A673 (cell line): ENCODE measurements around the gene PGAP3. TPM values are rescaled to one million over a fixed set of nuclear protein-coding genes. Genes with fewer than 3 reads are reported as not detected.
A peak's percentile ranks its signal among the peaks of the same experiment; 100 is the strongest.

Experiments
- BruUV-seq: library from RNA; stranded (reverse); fragments of 400-500 nt; replicated peaks from 2 replicates; lab custom pipeline; 2021; lab: Mats Ljungman, UMichigan
- CTCF ChIA-PET: fragments of 300-600 bp; sonication (Branson Sonifier 250); formaldehyde crosslinking; loops from one replicate; lab custom pipeline; 2022; ENCODE audit warnings: antibody characterized with exemption; lab: Charles Lee
- POLR2A ChIA-PET: fragments of 300-600 bp; sonication (Branson Sonifier 250); formaldehyde crosslinking; loops from one replicate; lab custom pipeline; 2022; ENCODE audit warnings: antibody characterized with exemption; ENCODE audit not compliant: low non-redundant PET; lab: Charles Lee
- DNase-seq: peaks from one replicate; pipeline ENCODE4 v3.0.0-alpha.2; 2015; ENCODE audit warnings: low spot score
- H3K27ac ChIP-seq: fragments of 200-600 bp; sonication (generic); 2 replicates; pipeline ENCODE4 v1.5.1; 2016; ENCODE audit warnings: mixed run types, low read depth, mild to moderate bottlenecking, mixed read lengths, antibody characterized with exemption, low read length; ENCODE audit not compliant: poor library complexity, severe bottlenecking
- H3K27me3 ChIP-seq: fragments of 200-600 bp; sonication (generic); replicated peaks from 2 replicates; pipeline ENCODE4 v1.6.1; 2017; ENCODE audit warnings: mixed run types, low read depth, mild to moderate bottlenecking, mixed read lengths, antibody characterized with exemption, low read length; ENCODE audit not compliant: insufficient read depth, poor library complexity
- H3K36me3 ChIP-seq: fragments of 200-600 bp; sonication (generic); 2 replicates; pipeline ENCODE4 v1.6.1; 2016; ENCODE audit warnings: mixed run types, mild to moderate bottlenecking, mixed read lengths, antibody characterized with exemption, low read length; ENCODE audit not compliant: insufficient read depth, poor library complexity, severe bottlenecking
- H3K4me1 ChIP-seq: fragments of 200-600 bp; sonication (generic); 2 replicates; pipeline ENCODE4 v1.6.1; 2017; ENCODE audit warnings: mixed run types, mild to moderate bottlenecking, mixed read lengths, antibody characterized with exemption, low read length; ENCODE audit not compliant: insufficient read depth, poor library complexity, severe bottlenecking
- H3K4me3 ChIP-seq: fragments of 200-600 bp; sonication (generic); 2 replicates; pipeline ENCODE4 v1.5.1; 2016; ENCODE audit warnings: low read depth, mixed run types, mild to moderate bottlenecking, mixed read lengths, low read length; ENCODE audit not compliant: poor library complexity, severe bottlenecking
- H3K9me3 ChIP-seq: fragments of 200-600 bp; sonication (generic); 2 replicates; pipeline ENCODE4 v1.6.1; 2016; ENCODE audit warnings: mixed run types, low read depth, mild to moderate bottlenecking, mixed read lengths, antibody characterized with exemption, low read length; ENCODE audit not compliant: poor library complexity, severe bottlenecking
- CTCF ChIP-seq: fragments of 300-800, 200-600 bp; sonication (generic); conservative IDR thresholded peaks from 2 replicates; pipeline ENCODE4 v1.5.1; 2017; ENCODE audit warnings: low read depth, mild to moderate bottlenecking, antibody characterized with exemption, low read length, moderate library complexity, mixed read lengths
- EZH2 ChIP-seq: fragments of 200-600 bp; sonication (generic); IDR thresholded peaks from 2 replicates; pipeline ENCODE4 v1.6.1; 2017; ENCODE audit warnings: borderline replicate concordance, low read depth, mild to moderate bottlenecking, mixed read lengths, antibody characterized with exemption, low read length; ENCODE audit not compliant: poor library complexity, severe bottlenecking
- intact Hi-C: fragments of 100-400 bp; cut with micrococcal nuclease; formaldehyde crosslinking; loops from one replicate; pipeline ENCODE4 v1.10.0; 2022; ENCODE audit not compliant: unreplicated experiment
- total RNA-seq: library from RNA; stranded (reverse); gene quantifications from 2 replicates; pipeline ENCODE4 v1.2.3, GENCODE V29; 2021

PGAP3 gene
- total RNA-seq, 1 experiment from 2014 or later: 3.6 TPM

GRCh38 chr17:39672522-39673334 is 15.1 kb downstream of the PGAP3 start:
- POLR2A ChIA-PET: no interaction called here

GRCh38 chr17:39671651-39672521 is 16.0 kb downstream of the PGAP3 start:
- intact Hi-C loops: no loop called here
- Histone ChIP-seq H3K9me3 (no peaks in the 10 kb centered on the region), H3K27ac (no peak overlapping the region), H3K27me3 (no peaks in the 10 kb centered on the region), H3K4me3 (no peak overlapping the region), H3K4me1 (no peaks in the 10 kb centered on the region), H3K36me3 (no peaks in the 10 kb centered on the region)
- DNase-seq: no peak
- TF ChIP-seq EZH2 (no peak), CTCF (peak; percentile 49)
- POLR2A ChIA-PET: no interaction called here
- CTCF ChIA-PET: interaction anchor here (0.5 to 1.1 kb wide), 2 partner anchors 28 to 507 kb away, joined by 3 to 4 read pairs; partner anchors contain the start of gene ERBB2
- no TSS peak for BruUV-seq

More at GRCh38 chr17:39672522-39673334, 15.1 kb downstream of the PGAP3 start:
- H3K9me3 ChIP-seq: no peaks in the 10 kb centered on the region
- no peaks in the 10 kb centered on the region for H3K36me3 ChIP-seq
- no peak for DNase-seq
- BruUV-seq: no TSS peak
- CTCF ChIA-PET: interaction anchor here (0.5 to 1.1 kb wide), 2 partner anchors 27 to 427 kb away, joined by 3 to 4 read pairs; partner anchors contain the start of gene ERBB2
- no peak for TF ChIP-seq EZH2
- TF ChIP-seq CTCF: no peak
- H3K4me3 ChIP-seq: no peak overlapping the region
- no peaks in the 10 kb centered on the region for H3K27me3 ChIP-seq
- H3K4me1 ChIP-seq: no peaks in the 10 kb centered on the region
- no peak overlapping the region for H3K27ac ChIP-seq
- intact Hi-C loops: no loop called here

GRCh38 chr17:39670746-39671145 is 17.1 kb downstream of the PGAP3 start:
- H3K9me3 ChIP-seq: no peaks in the 10 kb centered on the region
- H3K27ac ChIP-seq: no peak overlapping the region
- no peaks in the 10 kb centered on the region for H3K27me3 ChIP-seq
- BruUV-seq: no TSS peak
- no peaks in the 10 kb centered on the region for H3K4me1 ChIP-seq
- no peak for DNase-seq
- CTCF ChIA-PET: interaction anchor here (0.6 kb wide), 1 partner anchor 48 kb away, joined by 6 read pairs; no protein-coding TSS in a partner anchor
- POLR2A ChIA-PET: no interaction called here
- intact Hi-C loops: no loop called here
- TF ChIP-seq CTCF (no peak), EZH2 (no peak)
- no peaks in the 10 kb centered on the region for H3K36me3 ChIP-seq
- no peak overlapping the region for H3K4me3 ChIP-seq
